ENCODE data around the gene LRRC8E.
A peak's percentile ranks its signal among the peaks of the same experiment; 100 is the strongest.

Gene LRRC8E

GRCh38 chr19:7868671-7869452, 19.4 kb upstream of the LRRC8E start:
- peak; percentile 73 for DNase-seq

- peak; percentile 80 for DNase-seq
Measured at GRCh38 chr19:7869453-7869909, 18.8 kb upstream of the LRRC8E start.

- DNase-seq = peak; percentile 88
Measured at GRCh38 chr19:7869910-7870511, 18.3 kb upstream of the LRRC8E start.

- DNase-seq = peak; percentile 83
Measured at GRCh38 chr19:7870571-7871436, 17.5 kb upstream of the LRRC8E start.

GRCh38 chr19:7871437-7872305, 16.6 kb upstream of the LRRC8E start:
- peak; percentile 91 for DNase-seq

- DNase-seq = no peak
Measured at GRCh38 chr19:7872306-7873204, 15.8 kb upstream of the LRRC8E start.

GRCh38 chr19:7873304-7874075, 14.8 kb upstream of the LRRC8E start:
- DNase-seq = no peak

- DNase-seq = peak; percentile 41
Measured at GRCh38 chr19:7874076-7874896, 14.0 kb upstream of the LRRC8E start, which contains the start of gene PRR36. TSS of gene PRR36 (minus strand) at chr19:7874390. CDS start at chr19:7873689, 701 bp downstream.

- no peak for DNase-seq
Measured at GRCh38 chr19:7874897-7875273, 13.4 kb upstream of the LRRC8E start.

GRCh38 chr19:7877249-7877836, 11.0 kb upstream of the LRRC8E start:
- DNase-seq = no peak

- DNase-seq = no peak
Measured at GRCh38 chr19:7879111-7879807, 9.1 kb upstream of the LRRC8E start.

GRCh38 chr19:7879836-7880235, 8.5 kb upstream of the LRRC8E start:
- peak; percentile 43 for DNase-seq

GRCh38 chr19:7881910-7882309, 6.4 kb upstream of the LRRC8E start:
- no peak for DNase-seq

GRCh38 chr19:7883105-7883504, 5.2 kb upstream of the LRRC8E start:
- no peak for DNase-seq

GRCh38 chr19:7883796-7884570, 4.3 kb upstream of the LRRC8E start:
- DNase-seq = no peak

- DNase-seq = no peak
Measured at GRCh38 chr19:7885818-7886217, 2.5 kb upstream of the LRRC8E start.

- no peak for DNase-seq
Measured at GRCh38 chr19:7887408-7888144, 734 bp upstream of the LRRC8E start.
